AG10803 (cell line): ENCODE results near the gene ZNF593.

ENCODE experiments used
- DNase-seq: peaks from one replicate; pipeline ENCODE4 v3.0.0; 2010; ENCODE audit warnings: low read depth
- H3K4me3 ChIP-seq: 2 replicates; pipeline ENCODE4 v1.5.1; 2011; ENCODE audit warnings: mild to moderate bottlenecking, low read length, control low read depth
- CTCF ChIP-seq: conservative IDR thresholded peaks from 2 replicates; pipeline ENCODE4 v1.5.1; 2011; ENCODE audit warnings: mild to moderate bottlenecking, low read length, control low read depth, inconsistent platforms

Gene ZNF593

GRCh38 chr1:26175346-26175745 is 5.6 kb downstream of the ZNF593 start:
- no peak for DNase-seq
- no peak for TF ChIP-seq CTCF
- no peak overlapping the region for H3K4me3 ChIP-seq

- no peak for DNase-seq
- H3K4me3 ChIP-seq: no peak within 1 kb of the TSS
These were observed 7.5 kb downstream of the ZNF593 start, which contains the start of gene CNKSR1 for GRCh38 chr1:26177182-26177684. Gene CNKSR1, plus strand, starts transcription at chr1:26177491. Its CDS starts 57 bp downstream, at chr1:26177548.

GRCh38 chr1:26180010-26180506 is 10.3 kb downstream of the ZNF593 start:
- DNase-seq: no peak
- no peak for TF ChIP-seq CTCF
- no peak overlapping the region for H3K4me3 ChIP-seq

More at GRCh38 chr1:26177182-26177684, 7.5 kb downstream of the ZNF593 start, which contains the start of gene CNKSR1:
- TF ChIP-seq CTCF: no peak

GRCh38 chr1:26181586-26182382 is 12.1 kb downstream of the ZNF593 start:
- H3K4me3 ChIP-seq: no peak overlapping the region
- TF ChIP-seq CTCF: no peak
- no peak for DNase-seq

GRCh38 chr1:26182383-26182696 is 12.6 kb downstream of the ZNF593 start:
- no peak for TF ChIP-seq CTCF
- no peak for DNase-seq
- H3K4me3 ChIP-seq: no peak overlapping the region

- DNase-seq: no peak
- no peak overlapping the region for H3K4me3 ChIP-seq
- no peak for TF ChIP-seq CTCF
These were observed 14.4 kb downstream of the ZNF593 start for GRCh38 chr1:26184086-26184485.

- TF ChIP-seq CTCF: no peak
- H3K4me3 ChIP-seq: no peak overlapping the region
- DNase-seq: no peak
These were observed 15.2 kb downstream of the ZNF593 start for GRCh38 chr1:26184883-26185282.
